SK-N-SH (cell line): Measurements from ENCODE around the gene FAM227A. TPM values are rescaled to one million over a fixed set of nuclear protein-coding genes. Genes with fewer than 3 reads are reported as not detected.

Experiments
- CTCF ChIA-PET: fragments of 300-600, 350-600 bp; formaldehyde crosslinking; extraction: SDS; loops from one replicate; lab custom pipeline; 2021; lab: Yijun Ruan, JAX
- POLR2A ChIA-PET: fragments of 350-600 bp; sonication (Branson Sonifier 250); formaldehyde crosslinking; extraction: SDS; loops from one replicate; lab custom pipeline; 2020; ENCODE audit warnings: antibody characterized with exemption, inconsistent platforms; lab: Yijun Ruan, JAX
- DNase-seq: peaks from one replicate; pipeline ENCODE4 v3.0.0; 2012
- H2AFZ ChIP-seq: fragments of 200-600 bp; sonication (generic); 2 replicates; pipeline ENCODE4 v1.8.1; 2016; ENCODE audit warnings: antibody characterized with exemption, mild to moderate bottlenecking, low read depth
- H3F3A ChIP-seq: fragments of 200-600 bp; sonication (generic); replicated peaks from 2 replicates; pipeline ENCODE3; 2016; ENCODE audit warnings: antibody characterized with exemption, mild to moderate bottlenecking; ENCODE audit not compliant: insufficient read depth
- H3K27ac ChIP-seq, 2 experiments: fragments of 200-500 bp in 1 of 2; fragments of 200-600 bp in 1 of 2; sonication (Bioruptor generic) in 1 of 2; sonication (generic), shearing (Covaris generic) in 1 of 2; 2 replicates each; pipeline versions ENCODE4 v1.5.1 to v1.6.1; 2014 to 2016; ENCODE audit warnings: low read depth in 2 of 2, inconsistent platforms in 1 of 2, low read length in 1 of 2, mild to moderate bottlenecking in 1 of 2, mixed read lengths in 1 of 2
- H3K27me3 ChIP-seq: fragments of 200-600 bp; sonication (generic), shearing (Covaris generic); 2 replicates; pipeline ENCODE4 v1.6.1; 2016; ENCODE audit warnings: mixed run types; ENCODE audit not compliant: insufficient read depth
- H3K36me3 ChIP-seq, 2 experiments: fragments of 200-500 bp in 1 of 2; fragments of 200-600 bp in 1 of 2; sonication (Bioruptor generic) in 1 of 2; sonication (generic) in 1 of 2; replicated peaks in 1 of 2; 2 replicates each; pipeline versions ENCODE3 to v1.5.1; 2014 to 2016; ENCODE audit warnings: low read length in 1 of 2, mild to moderate bottlenecking in 1 of 2; ENCODE audit not compliant: insufficient read depth in 2 of 2, control insufficient read depth in 1 of 2
- H3K4me1 ChIP-seq, 2 experiments: fragments of 200-500 bp in 1 of 2; fragments of 200-600 bp in 1 of 2; sonication (Bioruptor generic) in 1 of 2; sonication (generic), shearing (Covaris generic) in 1 of 2; 2 replicates each; pipeline versions ENCODE4 v1.5.1 to v1.6.1; 2014 to 2016; ENCODE audit warnings: low read depth in 1 of 2, low read length in 1 of 2, mixed run types in 1 of 2; ENCODE audit not compliant: insufficient read depth in 2 of 2, control insufficient read depth in 1 of 2
- H3K4me2 ChIP-seq: fragments of 200-600 bp; sonication (generic), shearing (Covaris generic); 2 replicates; pipeline ENCODE4 v1.6.1; 2017; ENCODE audit warnings: mixed run types
- H3K4me3 ChIP-seq, 2 experiments: fragments of 200-500 bp in 1 of 2; fragments of 200-600 bp in 1 of 2; sonication (Bioruptor generic) in 1 of 2; sonication (generic), shearing (Covaris generic) in 1 of 2; 2 replicates each; pipeline versions ENCODE4 v1.5.1 to v1.8.1; 2014 to 2016; ENCODE audit warnings: low read depth in 2 of 2, inconsistent platforms in 1 of 2, low read length in 1 of 2, mild to moderate bottlenecking in 1 of 2, mixed read lengths in 1 of 2, moderate library complexity in 1 of 2
- H3K79me2 ChIP-seq: fragments of 200-600 bp; sonication (generic); 2 replicates; pipeline ENCODE4 v1.8.1; 2017; ENCODE audit warnings: mild to moderate bottlenecking; ENCODE audit not compliant: insufficient read depth
- H3K9ac ChIP-seq: fragments of 200-600 bp; sonication (generic); 2 replicates; pipeline ENCODE4 v1.6.1; 2017; ENCODE audit warnings: mixed run types
- H3K9me2 ChIP-seq: fragments of 200-600 bp; sonication (generic); 2 replicates; pipeline ENCODE4 v1.6.1; 2017; ENCODE audit warnings: mixed run types
- H3K9me3 ChIP-seq: fragments of 200-600 bp; sonication (generic); 2 replicates; pipeline ENCODE4 v1.6.1; 2017; ENCODE audit warnings: mixed run types, mild to moderate bottlenecking, moderate library complexity
- H4K20me1 ChIP-seq: fragments of 200-600 bp; sonication (generic); 2 replicates; pipeline ENCODE4 v1.6.1; 2017; ENCODE audit warnings: mild to moderate bottlenecking, mixed run types; ENCODE audit not compliant: insufficient read depth
- FOXJ3 ChIP-seq: sonication (generic); formaldehyde crosslinking; IDR thresholded peaks from 2 replicates; pipeline ENCODE4 v1.5.1; 2020; ENCODE audit warnings: mild to moderate bottlenecking, missing genetic modification reagents
- GABPA ChIP-seq: IDR thresholded peaks from 2 replicates; pipeline ENCODE4 v1.4.0; 2012; ENCODE audit warnings: low read depth, mild to moderate bottlenecking
- GATA2 ChIP-seq: sonication (generic); formaldehyde crosslinking; IDR thresholded peaks from 2 replicates; pipeline ENCODE4 v1.5.0; 2020; ENCODE audit warnings: mild to moderate bottlenecking, missing genetic modification reagents
- JUND ChIP-seq: IDR thresholded peaks from 2 replicates; pipeline ENCODE4 v1.4.0; 2012
- MXI1 ChIP-seq: IDR thresholded peaks from 2 replicates; pipeline ENCODE4 v1.6.1; 2012; ENCODE audit warnings: mild to moderate bottlenecking, low read depth, low read length, improper control_type of control experiment
- POLR2AphosphoS5 ChIP-seq: IDR thresholded peaks from 2 replicates; pipeline ENCODE4 v1.6.1; 2012; ENCODE audit warnings: low read depth, low read length
- RCOR1 ChIP-seq: fragments of 150-350 bp; IDR thresholded peaks from 2 replicates; pipeline ENCODE4 v1.6.1; 2017; ENCODE audit warnings: antibody characterized with exemption, low read length
- TCF12 ChIP-seq: IDR thresholded peaks from 2 replicates; pipeline ENCODE4 v1.4.0; 2012
- WGBS: methylation state at CpG from one replicate; pipeline ENCODE4 v1.1.6; 2017; ENCODE audit warnings: low lambda C conversion rate; 5-methylcytosine and 5-hydroxymethylcytosine counted together
- polyA plus RNA-seq, 3 experiments: library from polyadenylated mRNA; depleted of rRNA; stranded (reverse); fragments of >200 nt; gene quantifications; 2 replicates each; pipeline ENCODE4 v1.2.3, GENCODE V29; 2012
- TF ChIP-seq, protein P1 (sequence below): IDR thresholded peaks from 2 replicates; pipeline ENCODE4 v1.4.0; 2012; ENCODE audit warnings: low read depth, borderline replicate concordance
- TF ChIP-seq, protein P2 (sequence below): fragments of 200-600 bp; sonication (generic); IDR thresholded peaks from 2 replicates; pipeline ENCODE4 v1.6.1; 2017; ENCODE audit warnings: antibody characterized with exemption, mild to moderate bottlenecking, moderate library complexity
- TF ChIP-seq, protein P3 (sequence below): fragments of 150-350 bp; IDR thresholded peaks from 2 replicates; pipeline ENCODE4 v1.6.1; 2016; ENCODE audit warnings: mild to moderate bottlenecking, low read depth, low read length
- TF ChIP-seq, protein P4 (sequence below): IDR thresholded peaks from 2 replicates; pipeline ENCODE4 v1.4.0; 2012; ENCODE audit warnings: low read depth, borderline replicate concordance

Gene FAM227A
- polyA plus RNA-seq, 1 of the 3 experiments (the other 2 are of a cell fraction) = 1.2 TPM

DNA sequence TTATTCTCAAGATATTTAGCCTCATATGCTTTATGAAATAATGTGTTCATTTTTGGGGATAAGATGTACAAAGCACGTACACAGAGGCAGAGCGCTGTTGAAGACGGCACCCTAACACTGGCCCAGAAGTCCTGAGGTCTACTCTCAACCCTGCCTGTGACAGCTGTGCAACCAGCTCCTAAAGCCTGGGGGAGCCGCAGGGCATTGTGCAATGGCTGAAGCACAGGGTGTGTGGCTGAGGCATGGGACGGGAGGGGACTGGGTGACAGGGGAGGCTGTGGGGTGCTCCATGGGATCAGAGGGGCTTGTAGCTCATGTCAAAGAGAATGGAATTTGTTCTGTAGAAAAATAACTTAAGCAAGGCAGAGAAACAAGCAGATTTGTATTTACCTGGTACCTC lies 27.7 kb downstream of the FAM227A start:
- TF ChIP-seq, protein P1, sequence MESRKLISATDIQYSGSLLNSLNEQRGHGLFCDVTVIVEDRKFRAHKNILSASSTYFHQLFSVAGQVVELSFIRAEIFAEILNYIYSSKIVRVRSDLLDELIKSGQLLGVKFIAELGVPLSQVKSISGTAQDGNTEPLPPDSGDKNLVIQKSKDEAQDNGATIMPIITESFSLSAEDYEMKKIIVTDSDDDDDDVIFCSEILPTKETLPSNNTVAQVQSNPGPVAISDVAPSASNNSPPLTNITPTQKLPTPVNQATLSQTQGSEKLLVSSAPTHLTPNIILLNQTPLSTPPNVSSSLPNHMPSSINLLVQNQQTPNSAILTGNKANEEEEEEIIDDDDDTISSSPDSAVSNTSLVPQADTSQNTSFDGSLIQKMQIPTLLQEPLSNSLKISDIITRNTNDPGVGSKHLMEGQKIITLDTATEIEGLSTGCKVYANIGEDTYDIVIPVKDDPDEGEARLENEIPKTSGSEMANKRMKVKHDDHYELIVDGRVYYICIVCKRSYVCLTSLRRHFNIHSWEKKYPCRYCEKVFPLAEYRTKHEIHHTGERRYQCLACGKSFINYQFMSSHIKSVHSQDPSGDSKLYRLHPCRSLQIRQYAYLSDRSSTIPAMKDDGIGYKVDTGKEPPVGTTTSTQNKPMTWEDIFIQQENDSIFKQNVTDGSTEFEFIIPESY = no peak
- no peak for TF ChIP-seq JUND
- no peak for TF ChIP-seq GABPA
- 92% methylated on average over 4 of the region's 5 CpGs for WGBS

DNA sequence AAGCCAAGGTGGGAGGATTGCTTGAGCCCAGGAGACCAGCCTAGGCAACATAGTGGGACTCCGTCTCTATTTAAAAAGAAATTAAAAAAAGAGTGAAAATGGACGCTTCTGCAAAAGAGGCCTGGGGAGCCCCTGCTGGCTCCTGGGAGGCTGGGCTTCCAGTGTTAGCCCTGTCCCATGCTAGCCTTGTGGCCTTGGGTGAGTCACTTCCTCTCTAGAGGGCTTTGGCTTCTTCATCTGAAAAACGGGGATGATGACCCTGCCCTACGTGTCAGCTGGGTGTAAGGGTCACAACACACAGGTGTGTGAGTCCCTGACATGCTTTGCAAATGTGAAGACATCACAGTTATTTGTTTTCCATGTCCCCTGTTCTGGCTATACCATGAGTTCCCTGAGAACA lies 32.8 kb downstream of the FAM227A start:
- 81% methylated on average over 2 of the region's 4 CpGs for WGBS
- ChIA-PET CTCF (no interaction called here), POLR2A (no interaction called here)
- Histone ChIP-seq H3K9me3 (no peaks in the 10 kb centered on the region), H2AFZ (no peak overlapping the region), H3K9me2 (no peaks in the 10 kb centered on the region), H3K27me3 (no peaks in the 10 kb centered on the region), H3K4me2 (no peak overlapping the region), H3F3A (no peaks in the 10 kb centered on the region), H3K79me2 (no peaks in the 10 kb centered on the region), H3K9ac (no peak overlapping the region), H4K20me1 (no peaks in the 10 kb centered on the region), H3K4me3 (no peak overlapping the region), H3K36me3 (no peaks in the 10 kb centered on the region), H3K4me1 (no peaks in the 10 kb centered on the region), H3K27ac (no peak overlapping the region)
- no peak for DNase-seq
- TF ChIP-seq RCOR1 = no peak
- no peak for TF ChIP-seq GATA2 (CRISPR knock-in tag)
- no peak for TF ChIP-seq GABPA
- TF ChIP-seq, protein P2, sequence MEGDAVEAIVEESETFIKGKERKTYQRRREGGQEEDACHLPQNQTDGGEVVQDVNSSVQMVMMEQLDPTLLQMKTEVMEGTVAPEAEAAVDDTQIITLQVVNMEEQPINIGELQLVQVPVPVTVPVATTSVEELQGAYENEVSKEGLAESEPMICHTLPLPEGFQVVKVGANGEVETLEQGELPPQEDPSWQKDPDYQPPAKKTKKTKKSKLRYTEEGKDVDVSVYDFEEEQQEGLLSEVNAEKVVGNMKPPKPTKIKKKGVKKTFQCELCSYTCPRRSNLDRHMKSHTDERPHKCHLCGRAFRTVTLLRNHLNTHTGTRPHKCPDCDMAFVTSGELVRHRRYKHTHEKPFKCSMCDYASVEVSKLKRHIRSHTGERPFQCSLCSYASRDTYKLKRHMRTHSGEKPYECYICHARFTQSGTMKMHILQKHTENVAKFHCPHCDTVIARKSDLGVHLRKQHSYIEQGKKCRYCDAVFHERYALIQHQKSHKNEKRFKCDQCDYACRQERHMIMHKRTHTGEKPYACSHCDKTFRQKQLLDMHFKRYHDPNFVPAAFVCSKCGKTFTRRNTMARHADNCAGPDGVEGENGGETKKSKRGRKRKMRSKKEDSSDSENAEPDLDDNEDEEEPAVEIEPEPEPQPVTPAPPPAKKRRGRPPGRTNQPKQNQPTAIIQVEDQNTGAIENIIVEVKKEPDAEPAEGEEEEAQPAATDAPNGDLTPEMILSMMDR = no peak
- no peak for TF ChIP-seq TCF12
- no peak for TF ChIP-seq POLR2AphosphoS5
- no peak for TF ChIP-seq FOXJ3 (CRISPR knock-in tag)
- no peak for TF ChIP-seq MXI1
- TF ChIP-seq, protein P3, sequence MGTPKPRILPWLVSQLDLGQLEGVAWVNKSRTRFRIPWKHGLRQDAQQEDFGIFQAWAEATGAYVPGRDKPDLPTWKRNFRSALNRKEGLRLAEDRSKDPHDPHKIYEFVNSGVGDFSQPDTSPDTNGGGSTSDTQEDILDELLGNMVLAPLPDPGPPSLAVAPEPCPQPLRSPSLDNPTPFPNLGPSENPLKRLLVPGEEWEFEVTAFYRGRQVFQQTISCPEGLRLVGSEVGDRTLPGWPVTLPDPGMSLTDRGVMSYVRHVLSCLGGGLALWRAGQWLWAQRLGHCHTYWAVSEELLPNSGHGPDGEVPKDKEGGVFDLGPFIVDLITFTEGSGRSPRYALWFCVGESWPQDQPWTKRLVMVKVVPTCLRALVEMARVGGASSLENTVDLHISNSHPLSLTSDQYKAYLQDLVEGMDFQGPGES = no peak
- no peak for TF ChIP-seq JUND
- TF ChIP-seq, protein P4, sequence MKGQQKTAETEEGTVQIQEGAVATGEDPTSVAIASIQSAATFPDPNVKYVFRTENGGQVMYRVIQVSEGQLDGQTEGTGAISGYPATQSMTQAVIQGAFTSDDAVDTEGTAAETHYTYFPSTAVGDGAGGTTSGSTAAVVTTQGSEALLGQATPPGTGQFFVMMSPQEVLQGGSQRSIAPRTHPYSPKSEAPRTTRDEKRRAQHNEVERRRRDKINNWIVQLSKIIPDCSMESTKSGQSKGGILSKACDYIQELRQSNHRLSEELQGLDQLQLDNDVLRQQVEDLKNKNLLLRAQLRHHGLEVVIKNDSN = no peak

More for the DNA sequence above, 27.7 kb downstream of the FAM227A start:
- no peak overlapping the region for H3K4me3 ChIP-seq
- no peak overlapping the region for H3K9ac ChIP-seq
- H3K36me3 ChIP-seq = peaks cover 0 to 5% of the 10 kb centered on the region in 2 experiments
- H3K9me2 ChIP-seq = no peaks in the 10 kb centered on the region
- no peaks in the 10 kb centered on the region for H4K20me1 ChIP-seq
- no peaks in the 10 kb centered on the region for H3K79me2 ChIP-seq
- H3K27ac ChIP-seq = no peak overlapping the region
- no peak for DNase-seq
- no peaks in the 10 kb centered on the region for H3F3A ChIP-seq
- H3K4me1 ChIP-seq = no peaks in the 10 kb centered on the region
- no peak overlapping the region for H2AFZ ChIP-seq
- no peaks in the 10 kb centered on the region for H3K27me3 ChIP-seq
- no peak overlapping the region for H3K4me2 ChIP-seq
- CTCF ChIA-PET = no interaction called here
- POLR2A ChIA-PET = no interaction called here
- no peaks in the 10 kb centered on the region for H3K9me3 ChIP-seq
